ENCODE measurements around the gene FASN.
A peak's percentile ranks its signal among the peaks of the same experiment; 100 is the strongest.
"Not testable (repeated sequence)": the region's sequence is repeated elsewhere in the genome, so short reads cannot be mapped to it uniquely, and the experiment has no call there.

The FASN gene

DNA sequence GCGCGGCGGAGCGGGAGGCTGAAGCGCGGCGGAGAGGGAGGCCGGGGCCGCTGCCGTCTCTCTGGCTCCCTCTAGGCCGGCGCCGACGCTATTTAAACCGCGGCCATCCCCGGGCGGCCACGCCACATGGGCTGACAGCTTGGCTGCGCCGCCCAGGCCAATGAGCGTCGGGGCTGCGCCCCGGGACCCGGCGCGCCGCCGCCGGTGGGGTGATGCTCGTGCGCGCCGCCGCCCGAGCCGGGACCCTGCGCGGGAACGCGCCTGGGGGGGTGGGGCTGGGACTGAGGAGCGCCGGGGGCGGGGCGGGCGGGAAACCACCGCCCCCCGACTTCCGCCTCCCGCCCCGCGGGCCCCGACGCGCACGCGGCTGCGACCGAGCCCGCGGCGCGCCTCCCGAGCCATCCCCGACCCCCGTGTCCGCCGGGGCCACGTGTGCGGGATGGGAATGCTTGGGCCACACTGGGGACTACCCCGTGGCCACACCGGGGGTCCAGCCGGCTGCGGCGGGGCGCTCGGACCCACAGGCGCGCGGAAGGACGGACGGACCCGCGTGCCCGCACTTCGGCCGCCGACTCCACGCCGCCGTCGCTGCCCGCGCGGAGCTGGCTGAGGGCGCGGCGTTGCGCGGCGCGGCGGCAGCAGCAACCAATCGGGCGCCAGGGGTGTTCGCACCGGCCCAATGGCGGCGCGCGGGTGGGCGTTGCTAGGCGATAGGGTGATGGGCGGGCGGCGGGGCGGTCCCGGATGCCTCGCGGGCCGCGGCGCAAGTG, at the start of gene FASN:
FASN (minus strand) TSS at position 68 of the 770 bp plus-strand sequence. CDS start 1,791 bp downstream, outside the sequence.
- peak; percentile 47 to 98 (median 88) for DNase-seq

DNA sequence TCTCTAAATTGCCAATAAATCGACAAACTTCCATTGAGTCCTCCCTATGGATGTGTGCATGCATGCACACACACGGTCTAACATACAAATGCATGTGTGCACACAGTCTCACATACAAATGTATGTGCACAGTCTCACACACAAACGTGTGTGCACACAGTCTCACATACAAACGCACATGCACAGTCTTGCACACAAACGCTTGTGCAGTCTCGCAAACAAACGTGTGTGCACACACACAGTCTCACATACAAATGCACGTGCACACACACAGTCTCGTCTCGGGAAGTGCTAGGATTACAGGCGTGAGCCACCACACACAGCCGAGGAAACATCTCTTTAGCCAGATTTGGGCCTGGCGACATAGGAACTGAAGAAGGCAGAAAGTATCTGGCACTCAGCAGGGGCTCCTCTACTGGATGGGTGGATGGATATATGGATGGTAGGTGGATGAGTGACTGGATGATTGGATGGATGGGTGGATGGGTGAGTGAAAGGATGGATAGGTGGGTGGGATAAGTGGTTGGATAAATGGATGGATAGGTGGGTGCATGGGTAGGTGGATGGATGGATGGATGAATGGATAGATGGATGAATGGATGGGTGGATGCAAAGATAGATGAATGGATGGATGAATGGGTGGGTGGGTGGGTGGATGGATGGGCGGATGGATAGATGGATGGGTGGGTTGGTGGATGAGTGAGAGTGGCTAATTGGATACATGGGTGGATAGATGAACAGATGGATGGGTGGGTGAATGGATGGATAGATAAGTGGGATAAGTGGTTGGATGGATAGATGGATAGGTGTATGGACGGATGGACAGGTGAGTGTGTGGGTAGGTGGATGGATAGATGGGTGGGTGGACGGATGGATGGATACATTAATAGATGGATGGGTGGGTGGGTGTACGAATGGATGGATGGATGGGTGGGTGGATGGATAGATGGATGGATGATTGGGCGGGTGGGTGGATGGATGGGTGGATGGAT, 48.9 kb upstream of the FASN start:
- no peak for DNase-seq

DNA sequence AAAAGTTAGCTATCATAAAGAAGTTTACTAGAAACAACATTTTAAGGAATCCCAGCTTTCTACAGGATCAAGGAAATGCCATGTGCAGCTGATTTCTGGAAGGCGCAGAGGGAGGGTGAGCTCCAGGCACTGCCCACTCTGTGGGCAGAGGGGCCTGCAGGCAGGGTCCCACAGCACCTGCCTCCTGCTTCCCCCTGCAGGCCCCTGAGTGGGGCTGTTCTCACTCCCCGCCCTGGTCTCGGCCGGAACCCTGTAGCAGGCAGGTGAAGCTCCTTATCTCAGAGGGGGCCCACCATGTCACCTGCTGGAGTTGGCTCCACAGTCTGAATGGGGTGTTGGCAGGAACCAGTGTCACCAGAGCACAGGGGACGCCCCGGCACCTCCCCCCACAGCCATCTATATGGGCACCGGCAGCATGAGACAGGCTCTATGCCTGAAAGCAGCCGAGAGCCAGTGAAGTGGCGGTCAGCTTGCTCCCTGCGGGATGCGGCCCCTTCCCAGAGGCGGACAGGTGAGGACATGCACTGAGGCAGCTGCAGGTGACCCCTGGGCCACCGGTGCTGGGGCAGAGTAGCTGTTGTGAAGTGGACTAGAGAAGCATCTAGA, 47.6 kb upstream of the FASN start:
- no peak for DNase-seq

DNA sequence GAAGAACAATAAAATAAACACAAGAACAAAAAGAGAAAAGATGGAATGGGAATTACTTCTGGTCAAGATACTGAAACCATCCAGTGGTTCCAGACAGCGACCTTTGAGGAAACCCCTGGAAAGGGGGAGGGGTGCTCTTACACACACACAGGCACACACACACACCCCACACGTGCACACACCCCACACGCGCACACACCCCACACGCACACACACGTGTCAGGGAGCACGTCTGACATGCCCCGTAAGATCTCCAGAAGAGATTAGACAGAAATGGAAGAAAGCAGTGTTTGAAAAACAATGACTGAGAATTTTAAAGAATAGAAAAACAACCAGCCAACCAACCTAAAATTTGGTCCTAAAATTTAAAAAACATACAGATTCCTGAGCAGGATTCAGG, 45.3 kb upstream of the FASN start:
- DNase-seq: no peak

DNA sequence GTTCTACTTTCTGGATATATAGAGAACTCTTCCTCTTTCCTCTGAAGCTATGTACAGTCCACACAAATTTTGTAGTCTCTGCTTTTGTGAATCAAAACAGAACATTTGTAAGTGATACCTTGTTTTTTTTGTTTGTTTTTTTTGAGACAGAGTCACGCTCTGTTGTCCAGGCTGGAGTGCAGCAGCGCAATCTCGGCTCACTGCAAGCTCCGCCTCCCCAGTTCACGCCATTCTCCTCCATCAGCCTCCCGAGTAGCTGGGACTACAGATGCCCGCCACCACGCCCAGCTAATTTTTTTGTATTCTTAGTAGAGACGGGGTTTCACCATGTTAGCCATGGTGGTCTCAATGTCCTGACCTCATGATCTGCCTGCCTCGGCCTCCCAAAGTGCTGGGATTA, 41.9 kb upstream of the FASN start:
- DNase-seq: not testable (repeated sequence)

DNA sequence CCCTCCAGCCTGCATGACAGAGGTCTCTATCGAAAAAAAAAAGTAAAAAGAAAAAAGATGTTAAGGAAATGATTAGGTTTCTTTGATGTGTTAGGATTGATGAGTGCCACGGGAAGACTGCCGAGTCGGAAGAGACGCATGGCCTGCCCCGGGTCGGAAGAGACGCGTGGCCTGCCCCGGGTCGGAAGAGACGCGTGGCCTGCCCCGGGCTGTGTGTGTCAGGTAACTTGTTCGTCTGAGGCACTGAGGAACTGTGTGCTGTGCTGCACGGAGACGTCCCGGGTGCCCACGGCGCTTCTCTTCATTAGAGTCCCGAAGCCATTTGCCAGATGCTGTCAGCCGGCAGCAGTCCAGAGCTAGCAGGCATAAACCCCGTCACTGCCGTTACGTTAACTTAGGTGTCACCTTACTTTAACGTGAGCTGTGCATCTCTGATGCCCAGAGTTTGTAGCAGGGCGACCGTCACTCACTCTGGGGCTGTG, 40.5 kb upstream of the FASN start:
- no peak for DNase-seq

- DNase-seq: no peak
Observed at GRCh38 chr17:82134101-82134500, 36.1 kb upstream of the FASN start.

GRCh38 chr17:82133166-82133953, 35.3 kb upstream of the FASN start:
- not testable (repeated sequence) for DNase-seq

- DNase-seq: no peak
Observed at GRCh38 chr17:82129095-82129494, 31.1 kb upstream of the FASN start.

- no peak for DNase-seq
Observed at GRCh38 chr17:82128287-82128686, 30.3 kb upstream of the FASN start.

GRCh38 chr17:82127704-82128103, 29.7 kb upstream of the FASN start:
- DNase-seq: no peak

GRCh38 chr17:82127315-82127595, 29.2 kb upstream of the FASN start:
- no peak for DNase-seq

- no peak for DNase-seq
Observed at GRCh38 chr17:82126556-82127314, 28.7 kb upstream of the FASN start.

- DNase-seq: no peak
Observed at GRCh38 chr17:82124101-82124500, 26.1 kb upstream of the FASN start.

GRCh38 chr17:82121660-82122629, 23.9 kb upstream of the FASN start:
- no peak for DNase-seq

DNA sequence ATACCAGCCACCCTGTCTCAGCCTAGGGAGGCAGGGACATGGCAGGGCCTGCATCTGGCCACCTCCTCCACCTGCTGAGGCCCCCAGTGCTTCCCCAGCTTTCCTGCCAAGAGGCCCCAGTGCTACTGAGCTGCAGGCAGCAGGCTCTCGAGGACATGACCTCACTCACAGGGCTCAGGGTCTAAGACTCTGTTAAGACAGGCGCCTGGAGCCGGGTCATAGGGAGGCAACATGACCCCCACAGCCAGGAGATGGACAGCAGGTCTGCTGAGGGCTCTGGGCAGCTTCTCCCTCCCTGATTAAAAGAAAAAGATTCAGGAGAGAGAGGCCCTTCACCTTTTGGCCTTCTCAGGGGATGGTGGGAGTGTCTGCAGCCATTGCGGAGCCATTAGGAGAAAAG, 23.2 kb upstream of the FASN start:
- no peak for DNase-seq

DNA sequence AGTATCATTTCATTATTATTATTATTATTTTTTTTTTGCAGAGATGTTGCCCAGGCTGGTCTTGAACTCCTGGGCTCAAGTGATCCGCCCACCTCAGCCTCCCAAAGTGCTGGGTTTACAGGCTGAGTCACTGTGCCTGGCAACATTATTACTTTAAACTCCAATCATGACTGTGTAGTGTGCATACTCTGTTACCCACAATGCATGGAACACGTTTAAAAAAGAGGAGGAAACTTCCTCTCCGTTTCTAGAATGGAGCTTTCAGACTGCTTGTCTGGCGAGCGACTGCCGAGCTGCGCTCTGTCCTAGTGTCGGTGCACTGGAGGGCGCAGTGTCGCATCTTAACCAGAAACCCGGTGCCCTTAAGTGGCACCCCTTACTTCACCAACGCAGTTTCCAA, 22.1 kb upstream of the FASN start:
- no peak for DNase-seq

- peak in 1 of 56 donors; percentile 36 for DNase-seq
Observed at GRCh38 chr17:82118815-82119380, 20.9 kb upstream of the FASN start.
